Measurements from ENCODE around the gene SLTM. TPM values are rescaled to one million over a fixed set of nuclear protein-coding genes. Genes with fewer than 3 reads are reported as not detected.
A peak's percentile ranks its signal among the peaks of the same experiment; 100 is the strongest.
"Not testable (repeated sequence)": the region's sequence is repeated elsewhere in the genome, so short reads cannot be mapped to it uniquely, and the experiment has no call there.

The SLTM gene
- total and polyA plus RNA-seq, 8 donors, result 57.4 to 154 (median 130) TPM

- no peak overlapping the region for H3K4me3 ChIP-seq
- no peak for TF ChIP-seq CTCF (IDR thresholded peaks at IDR 0.05)
- no peaks in the 10 kb centered on the region for H3K27me3 ChIP-seq
- no peaks in the 10 kb centered on the region for H3K9me3 ChIP-seq
- H3K27ac ChIP-seq, result no peak overlapping the region
- intact Hi-C loops (cut with DNase I), result no loop called here
- no peak for DNase-seq
- no peaks in the 10 kb centered on the region for H3K4me1 ChIP-seq
- peaks cover 0 to 22% of the 10 kb centered on the region in 2 donors for H3K36me3 ChIP-seq
- no peak for ATAC-seq
These were observed 90.6 kb downstream of the SLTM start for GRCh38 chr15:58842713-58843396.

GRCh38 chr15:58840048-58840447, 93.4 kb downstream of the SLTM start:
- no peak for ATAC-seq
- no peak overlapping the region for H3K4me3 ChIP-seq

GRCh38 chr15:58839485-58839884, 94.0 kb downstream of the SLTM start:
- intact Hi-C loops (cut with DNase I), result no loop called here
- no peak for TF ChIP-seq CTCF (IDR thresholded peaks at IDR 0.05)
- ATAC-seq (peak; percentile 25), DNase-seq (peak in 1 of 4 donors; percentile 3)
- H3K27ac ChIP-seq, result no peak overlapping the region
- H3K36me3 ChIP-seq, result peaks cover 0 to 9% of the 10 kb centered on the region in 2 donors
- H3K9me3 ChIP-seq, result no peaks in the 10 kb centered on the region
- no peak overlapping the region for H3K4me3 ChIP-seq
- no peaks in the 10 kb centered on the region for H3K27me3 ChIP-seq
- H3K4me1 ChIP-seq, result no peaks in the 10 kb centered on the region

More at GRCh38 chr15:58840048-58840447, 93.4 kb downstream of the SLTM start:
- no peaks in the 10 kb centered on the region for H3K27me3 ChIP-seq
- H3K27ac ChIP-seq, result no peak overlapping the region
- no peaks in the 10 kb centered on the region for H3K9me3 ChIP-seq
- TF ChIP-seq CTCF (IDR thresholded peaks at IDR 0.05), result no peak
- H3K36me3 ChIP-seq, result peaks cover 0 to 10% of the 10 kb centered on the region in 2 donors
- intact Hi-C loops (cut with DNase I), result no loop called here
- DNase-seq, result no peak
- H3K4me1 ChIP-seq, result no peaks in the 10 kb centered on the region

GRCh38 chr15:58833681-58834426, 99.6 kb downstream of the SLTM start:
- peaks cover 0 to 17% of the 10 kb centered on the region in 2 donors for H3K36me3 ChIP-seq
- ATAC-seq; H3K9me3 ChIP-seq; intact Hi-C loops (cut with DNase I); DNase-seq; H3K27ac ChIP-seq; H3K4me3 ChIP-seq; H3K4me1 ChIP-seq; H3K27me3 ChIP-seq: not testable (repeated sequence)

GRCh38 chr15:58830556-58830955, 102.9 kb downstream of the SLTM start:
- TF ChIP-seq CTCF (IDR thresholded peaks at IDR 0.05), result no peak

More at GRCh38 chr15:58830556-58830955, 102.9 kb downstream of the SLTM start:
- no peaks in the 10 kb centered on the region for H3K4me1 ChIP-seq
- H3K27ac ChIP-seq, result no peak overlapping the region
- no peak for ATAC-seq
- H3K9me3 ChIP-seq, result no peaks in the 10 kb centered on the region
- H3K36me3 ChIP-seq, result peaks cover 0 to 19% of the 10 kb centered on the region in 2 donors
- intact Hi-C loops (cut with DNase I), result no loop called here
- H3K4me3 ChIP-seq, result no peak overlapping the region
- DNase-seq, result no peak
- no peaks in the 10 kb centered on the region for H3K27me3 ChIP-seq

Other genes with a start within 250 kb of the SLTM start
- 100 to 1,000 TPM; 142 to 167 TPM for gene ADAM10, start 184.0 kb downstream of the SLTM start, total RNA-seq
- 100 to 1,000 TPM; 130 to 167 (median 156) TPM for gene ADAM10, start 184.0 kb downstream of the SLTM start, polyA plus RNA-seq (ENCODE audit: insufficient read length in 6 of 6)
- 10 to 100 TPM; 20.6 to 23.5 TPM for gene MINDY2, start 162.4 kb downstream of the SLTM start, total RNA-seq
- gene MINDY2, start 162.4 kb downstream of the SLTM start, polyA plus RNA-seq (ENCODE audit: insufficient read length in 6 of 6), result 10 to 100 TPM; 15.6 to 18.5 (median 16.2) TPM
- 10 to 100 TPM; 34.1 to 38.9 TPM for gene RNF111, start 54.0 kb upstream of the SLTM start, total RNA-seq
- 10 to 100 TPM; 36.4 to 40.6 (median 39.2) TPM for gene RNF111, start 54.0 kb upstream of the SLTM start, polyA plus RNA-seq (ENCODE audit: insufficient read length in 6 of 6)
- 10 to 100 TPM in 1 of 2 donors, 1 to 10 TPM in 1; 3.3 to 11.0 TPM for gene CCNB2, start 171.5 kb upstream of the SLTM start, total RNA-seq
- 10 to 100 TPM; 26.5 to 70.1 (median 37.2) TPM for gene CCNB2, start 171.5 kb upstream of the SLTM start, polyA plus RNA-seq (ENCODE audit: insufficient read length in 6 of 6)

Data from left lung (tissue), 10 donors.